Breast epithelium (tissue), 4 donors: ENCODE results near the gene RASA3. TPM values are rescaled to one million over a fixed set of nuclear protein-coding genes. Genes with fewer than 3 reads are reported as not detected.

Source experiments
- DNase-seq, 2 donors: peaks; one replicate each; pipeline ENCODE4 v3.0.0-alpha.2; 2019; ENCODE audit warnings: low spot score in 2 of 2
- H3K27ac ChIP-seq, 2 donors: fragments of 200-600 bp; sonication (generic) in 1 of 2; one replicate each; pipeline ENCODE4 v1.5.1; 2016 to 2019; ENCODE audit warnings: mild to moderate bottlenecking in 1 of 2
- H3K27me3 ChIP-seq, 2 donors: fragments of 200-600 bp; sonication (generic) in 1 of 2; one replicate each; pipeline versions ENCODE4 v1.5.1 to v1.6.0; 2017 to 2019; ENCODE audit warnings: control low read depth in 1 of 2, mild to moderate bottlenecking in 1 of 2
- H3K36me3 ChIP-seq: fragments of 200-600 bp; one replicate; pipeline ENCODE4 v1.5.1; 2019
- H3K4me1 ChIP-seq, 2 donors: fragments of 200-600 bp; sonication (generic); one replicate each; pipeline ENCODE4 v1.5.1; 2016 to 2019; ENCODE audit warnings: control low read depth in 1 of 2
- H3K4me3 ChIP-seq, 3 donors: fragments of 200-600 bp; sonication (generic); 1 replicate in 2 of 3; 2 replicates in 1 of 3; pipeline ENCODE4 v1.5.1; 2016 to 2019; ENCODE audit warnings: mild to moderate bottlenecking in 3 of 3, moderate library complexity in 2 of 3
- H3K9me3 ChIP-seq, 2 donors: fragments of 200-600 bp; sonication (generic) in 1 of 2; one replicate each; pipeline ENCODE4 v1.5.1; 2016 to 2019; ENCODE audit warnings: control low read depth in 1 of 2
- CTCF ChIP-seq, 3 donors: fragments of 450-650 bp; IDR thresholded peaks; one replicate each; pipeline ENCODE4 v1.5.1; 2016 to 2017; ENCODE audit warnings: antibody characterized with exemption in 3 of 3, mild to moderate bottlenecking in 3 of 3, moderate library complexity in 3 of 3
- POLR2A ChIP-seq: fragments of 450-650 bp; IDR thresholded peaks from one replicate; pipeline ENCODE4 v1.6.1; 2016; ENCODE audit warnings: antibody characterized with exemption, mild to moderate bottlenecking, moderate library complexity
- POLR2AphosphoS5 ChIP-seq, 3 donors: sonication (generic); formaldehyde crosslinking; IDR thresholded peaks; one replicate each; pipeline ENCODE4 v1.6.1; 2017; ENCODE audit warnings: antibody characterized with exemption in 3 of 3
- intact Hi-C: fragments of 100-400 bp; cut with DNase I; formaldehyde crosslinking; loops from one replicate; pipeline ENCODE4 v1.15.1; 2023; ENCODE audit warnings: low total_unique reads
- total RNA-seq, 3 donors: library from RNA; depleted of rRNA; stranded (reverse); fragments of >200 nt; gene quantifications; one replicate each; pipeline ENCODE4 v1.1.0, GENCODE V29; 2016

Gene RASA3
- total RNA-seq, 3 donors from 2014 or later: 14.2 to 54.9 (median 31.5) TPM

GRCh38 chr13:113950451-113951245, 181.8 kb downstream of the RASA3 start:
- peak overlapping the region in 1 of 2 donors; percentile 40 for H3K27ac ChIP-seq

DNA sequence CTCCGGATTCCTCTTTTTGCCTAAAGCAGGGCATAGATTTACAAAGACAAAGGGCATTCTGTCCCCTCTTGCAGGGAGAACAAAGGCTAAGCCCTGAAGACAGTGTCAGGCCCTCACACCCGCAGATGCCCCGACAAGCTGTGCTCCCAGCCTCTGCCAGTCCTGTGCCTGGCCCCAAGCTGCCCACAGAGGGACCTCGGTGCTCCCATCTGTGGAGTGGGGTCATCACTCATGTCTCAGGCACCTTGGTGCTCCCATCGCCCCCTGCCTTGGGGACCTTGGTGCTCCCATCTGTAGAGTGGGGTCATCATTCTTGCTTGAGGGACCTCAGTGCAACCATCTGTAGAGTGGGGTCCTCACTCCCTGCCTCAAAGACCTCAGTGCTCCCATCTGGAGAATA, 182.9 kb downstream of the RASA3 start:
- no peak overlapping the region for H3K27ac ChIP-seq
- no peak for DNase-seq
- no peaks in the 10 kb centered on the region for H3K27me3 ChIP-seq
- no peaks in the 10 kb centered on the region for H3K9me3 ChIP-seq
- TF ChIP-seq POLR2A: no peak
- no peak for TF ChIP-seq POLR2AphosphoS5 (IDR thresholded peaks at IDR 0.05)
- TF ChIP-seq CTCF (IDR thresholded peaks at IDR 0.05): no peak
- H3K4me3 ChIP-seq: no peak overlapping the region
- H3K36me3 ChIP-seq: no peaks in the 10 kb centered on the region
- intact Hi-C loops: loop anchor here (10.0 kb wide), 1 partner anchor 135 kb away; no protein-coding TSS in a partner anchor
- peaks cover 0 to 5% of the 10 kb centered on the region in 2 donors for H3K4me1 ChIP-seq

More at GRCh38 chr13:113950451-113951245, 181.8 kb downstream of the RASA3 start:
- H3K4me1 ChIP-seq: peaks cover 0 to 5% of the 10 kb centered on the region in 2 donors
- H3K27me3 ChIP-seq: no peaks in the 10 kb centered on the region
- no peak for DNase-seq
- no peaks in the 10 kb centered on the region for H3K36me3 ChIP-seq
- intact Hi-C loops: no loop called here
- H3K9me3 ChIP-seq: no peaks in the 10 kb centered on the region
- peak overlapping the region in 1 of 3 donors; percentile 56 for H3K4me3 ChIP-seq
- TF ChIP-seq POLR2A: no peak
- no peak for TF ChIP-seq POLR2AphosphoS5 (IDR thresholded peaks at IDR 0.05)
- no peak for TF ChIP-seq CTCF (IDR thresholded peaks at IDR 0.05)

- H3K27me3 ChIP-seq: no peaks in the 10 kb centered on the region
- H3K36me3 ChIP-seq: no peaks in the 10 kb centered on the region
- no peak for DNase-seq
- TF ChIP-seq POLR2AphosphoS5 (IDR thresholded peaks at IDR 0.05): no peak
- no peak for TF ChIP-seq CTCF (IDR thresholded peaks at IDR 0.05)
- TF ChIP-seq POLR2A: no peak
- no peak overlapping the region for H3K27ac ChIP-seq
- H3K4me3 ChIP-seq: no peak overlapping the region
- peaks cover 0 to 5% of the 10 kb centered on the region in 2 donors for H3K4me1 ChIP-seq
- intact Hi-C loops: loop anchor here (10.0 kb wide), 1 partner anchor 133 kb away; no protein-coding TSS in a partner anchor
- no peaks in the 10 kb centered on the region for H3K9me3 ChIP-seq
These were observed 184.2 kb downstream of the RASA3 start for GRCh38 chr13:113948034-113948742.

- H3K27ac ChIP-seq: peak overlapping the region in 1 of 2 donors; percentile 48
- intact Hi-C loops: loop anchor here (10.0 kb wide), 1 partner anchor 133 kb away; no protein-coding TSS in a partner anchor
These were observed 185.0 kb downstream of the RASA3 start for GRCh38 chr13:113947311-113948033.

More at GRCh38 chr13:113947311-113948033, 185.0 kb downstream of the RASA3 start:
- Histone ChIP-seq H3K9me3 (no peaks in the 10 kb centered on the region), H3K36me3 (no peaks in the 10 kb centered on the region), H3K27me3 (no peaks in the 10 kb centered on the region), H3K4me3 (no peak overlapping the region), H3K4me1 (peaks cover 0 to 5% of the 10 kb centered on the region in 2 donors)
- TF ChIP-seq POLR2AphosphoS5 (IDR thresholded peaks at IDR 0.05) (peak in 2 of 3 donors; percentile 20 to 38), CTCF (IDR thresholded peaks at IDR 0.05) (peak; percentile 57 to 83 (median 82)), POLR2A (no peak)
- DNase-seq: peak in 1 of 2 donors; percentile 72
